GM18907 (cell line): ENCODE data around the gene TBC1D14.

Source experiments
- ATAC-seq: cut with Tn5 transposase; IDR thresholded peaks from one replicate; pipeline ENCODE4 v1.9.1; 2021; ENCODE audit warnings: mild to moderate bottlenecking, moderate library complexity; ENCODE audit not compliant: unreplicated experiment

TBC1D14 gene

DNA sequence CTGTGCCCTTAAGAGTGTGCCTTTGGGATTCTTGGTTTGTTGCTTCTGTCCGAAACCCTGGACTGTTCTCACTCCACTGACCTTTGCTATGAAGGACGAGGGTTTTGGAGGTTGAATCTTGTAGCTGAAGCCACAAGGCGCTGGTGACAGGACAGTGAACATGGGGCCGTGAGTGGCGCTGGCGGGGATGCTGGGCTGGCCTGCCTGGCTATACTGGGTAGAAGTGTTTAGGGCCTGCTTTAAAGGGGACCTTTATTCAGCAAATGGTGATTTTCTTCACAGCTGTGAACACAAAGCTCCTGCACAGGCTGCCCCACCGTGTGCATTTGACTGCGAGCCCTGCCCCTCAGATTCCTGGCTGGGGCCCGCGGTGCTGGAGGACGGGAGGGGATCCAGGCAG, 106.5 kb downstream of the TBC1D14 start:
- no peak for ATAC-seq

DNA sequence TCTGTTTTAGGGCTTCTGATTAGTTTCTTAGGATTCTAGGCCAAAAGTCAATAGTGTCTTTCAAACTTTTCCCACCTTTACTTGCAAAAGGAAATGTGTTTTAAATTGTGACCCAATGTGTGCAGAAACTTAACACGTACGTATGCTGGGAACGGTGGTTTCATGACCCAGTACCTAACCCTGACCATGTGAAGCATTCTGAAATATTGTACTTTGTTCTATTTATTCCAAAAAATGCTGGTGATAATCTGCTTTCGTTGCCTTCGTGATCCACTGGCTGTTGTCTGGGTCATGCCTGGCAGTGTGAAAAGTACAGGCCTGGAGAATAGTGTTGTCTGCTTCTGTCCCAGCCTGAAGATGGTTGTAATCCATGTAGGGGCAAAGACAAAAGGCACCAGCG, 106.9 kb downstream of the TBC1D14 start:
- no peak for ATAC-seq

- ATAC-seq = no peak
Observed at GRCh38 chr4:7017446-7018048, 107.9 kb downstream of the TBC1D14 start.

- no peak for ATAC-seq
Observed at GRCh38 chr4:7018281-7018680, 108.7 kb downstream of the TBC1D14 start.

DNA sequence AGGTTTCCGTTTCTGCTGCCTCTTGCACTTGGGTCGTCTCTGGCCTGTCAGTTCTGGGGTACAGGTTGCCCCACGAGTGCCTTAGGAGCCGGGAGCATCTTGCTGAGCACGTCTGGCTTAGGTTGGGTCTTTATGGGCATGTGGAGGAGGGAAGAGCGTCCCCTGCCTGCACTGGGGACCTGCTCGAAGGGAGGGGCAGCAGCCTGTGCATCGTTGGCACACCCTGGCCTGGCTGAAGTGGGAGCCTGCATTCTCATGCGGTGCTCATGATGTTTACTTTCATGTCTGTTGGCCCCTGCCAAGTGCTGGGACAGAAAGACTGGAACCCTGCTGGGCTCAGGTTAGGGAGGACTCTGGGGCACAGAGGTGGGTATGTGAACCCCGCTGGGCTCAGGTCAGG, 109.7 kb downstream of the TBC1D14 start:
- ATAC-seq = no peak

GRCh38 chr4:7020290-7020689, 110.7 kb downstream of the TBC1D14 start:
- no peak for ATAC-seq

DNA sequence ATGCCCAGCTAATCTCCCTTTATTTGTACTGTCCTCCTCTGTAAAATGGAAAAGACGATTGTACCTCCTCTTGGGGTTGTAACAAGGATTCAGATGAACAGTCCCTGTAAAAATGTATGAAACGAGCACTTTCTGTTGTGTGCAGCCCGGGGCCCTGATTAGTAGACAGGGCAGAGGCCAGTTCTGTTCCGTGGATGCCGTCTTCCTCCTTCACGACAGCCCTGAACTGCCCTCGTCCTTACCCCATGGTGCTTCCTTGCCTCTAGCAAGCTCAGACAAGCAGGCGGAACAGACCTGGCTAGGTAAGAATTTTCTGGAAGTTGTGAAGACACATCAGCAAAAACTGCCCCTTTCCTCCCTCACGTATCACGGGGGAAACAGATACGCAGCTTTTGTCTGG, 111.2 kb downstream of the TBC1D14 start:
- no peak for ATAC-seq

DNA sequence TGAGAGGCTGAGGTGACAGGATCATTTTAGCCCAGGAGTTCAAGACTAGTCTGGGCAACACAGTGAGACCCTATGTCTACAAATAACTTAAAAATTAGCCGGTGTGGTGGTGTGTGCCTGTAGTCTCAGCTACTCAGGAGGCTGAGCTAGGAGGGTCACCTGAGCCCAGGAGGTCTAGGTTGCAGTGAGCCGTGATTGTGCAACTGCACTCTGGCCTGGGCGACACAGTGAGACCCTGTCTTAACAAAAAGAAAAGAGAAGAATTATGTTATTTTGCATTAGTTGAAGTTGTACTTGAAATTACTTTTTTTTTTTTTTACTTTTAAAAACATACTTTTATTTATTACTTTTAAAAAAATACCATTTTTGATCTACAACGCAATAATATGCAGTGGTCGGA, 111.7 kb downstream of the TBC1D14 start:
- no peak for ATAC-seq

DNA sequence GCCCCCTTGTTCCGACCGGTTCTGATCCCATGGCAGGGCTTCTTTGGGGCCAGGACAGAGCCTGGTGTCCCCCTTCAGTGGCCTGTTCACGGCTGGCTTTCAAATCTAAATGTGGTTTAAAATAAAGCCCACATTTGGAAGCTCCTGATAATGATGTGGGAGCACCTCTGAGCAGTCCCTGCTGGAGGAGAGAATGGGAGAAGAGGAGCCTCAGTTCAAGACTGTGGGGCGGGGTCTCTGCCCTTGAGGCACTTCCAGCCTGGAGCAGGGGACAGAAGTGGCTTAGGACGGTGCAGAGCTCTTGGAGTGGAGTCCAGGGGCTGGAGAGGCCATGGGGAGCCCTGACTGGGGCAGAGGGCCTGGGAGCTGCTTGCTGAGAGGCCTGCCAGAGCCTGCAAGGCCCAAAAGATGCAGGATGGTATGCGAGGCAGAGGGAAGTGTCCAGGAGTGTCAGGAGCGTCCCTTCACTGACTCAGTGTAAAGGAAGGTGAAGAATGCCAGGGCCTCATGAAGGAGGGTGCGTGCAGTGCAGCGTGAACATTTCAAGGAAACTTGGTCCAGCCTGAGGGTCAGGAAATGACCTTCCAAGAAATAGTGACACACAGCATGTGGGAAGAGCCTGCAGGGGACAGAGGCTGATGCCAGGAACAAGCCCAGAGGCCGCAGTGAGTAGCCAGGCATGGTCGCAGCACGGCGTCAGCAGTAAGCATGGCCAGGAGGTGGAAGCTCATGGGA, 112.5 kb downstream of the TBC1D14 start:
- ATAC-seq = no peak

- ATAC-seq = no peak
Observed at GRCh38 chr4:7023486-7023885, 113.9 kb downstream of the TBC1D14 start.

DNA sequence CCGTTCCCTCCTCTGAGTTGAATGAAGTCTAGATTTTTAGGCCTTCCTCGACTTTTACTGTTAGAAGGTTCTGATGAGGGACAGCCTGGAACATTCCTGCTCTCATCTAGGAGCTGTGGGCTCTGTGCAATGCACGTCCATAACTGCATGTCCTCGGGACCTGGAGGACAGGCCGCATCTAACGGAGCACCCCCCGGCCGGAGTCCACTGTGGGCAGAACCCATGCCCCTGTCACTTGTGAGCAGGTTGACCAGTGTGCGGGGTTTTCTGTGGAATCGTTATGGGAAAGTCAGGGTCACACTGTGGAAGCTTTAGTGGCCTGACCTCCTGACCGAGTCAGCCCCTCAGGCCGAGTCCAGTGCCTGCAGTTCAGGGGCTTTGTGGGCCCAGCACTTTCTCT, 114.3 kb downstream of the TBC1D14 start:
- no peak for ATAC-seq

DNA sequence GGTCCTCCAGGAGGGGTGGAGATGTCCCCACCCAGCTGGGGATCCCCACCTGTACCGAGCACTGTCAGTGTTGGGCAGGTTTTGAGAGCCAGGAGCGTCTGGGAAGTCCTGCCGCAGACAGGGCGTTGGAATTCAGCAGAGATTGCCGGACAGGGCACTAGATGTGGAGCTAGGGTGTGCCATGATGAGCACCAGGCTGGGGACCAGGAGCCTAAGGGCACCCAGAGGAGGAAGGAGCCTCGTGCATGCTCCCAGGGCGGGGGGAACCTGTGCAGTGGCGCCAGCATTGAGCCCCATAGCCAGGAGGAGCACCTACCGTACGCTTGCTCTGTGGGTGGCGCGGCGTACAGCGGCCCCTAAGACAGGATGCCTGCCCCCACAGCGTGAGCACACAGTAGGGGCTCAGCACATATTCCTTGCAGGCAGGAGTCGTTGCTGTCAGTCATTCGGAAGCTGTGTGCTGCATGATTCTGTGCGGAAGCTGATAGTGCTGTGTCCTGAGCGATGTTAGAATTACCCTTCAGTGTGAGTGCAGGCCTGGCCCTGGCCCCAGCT, 114.8 kb downstream of the TBC1D14 start:
- no peak for ATAC-seq

DNA sequence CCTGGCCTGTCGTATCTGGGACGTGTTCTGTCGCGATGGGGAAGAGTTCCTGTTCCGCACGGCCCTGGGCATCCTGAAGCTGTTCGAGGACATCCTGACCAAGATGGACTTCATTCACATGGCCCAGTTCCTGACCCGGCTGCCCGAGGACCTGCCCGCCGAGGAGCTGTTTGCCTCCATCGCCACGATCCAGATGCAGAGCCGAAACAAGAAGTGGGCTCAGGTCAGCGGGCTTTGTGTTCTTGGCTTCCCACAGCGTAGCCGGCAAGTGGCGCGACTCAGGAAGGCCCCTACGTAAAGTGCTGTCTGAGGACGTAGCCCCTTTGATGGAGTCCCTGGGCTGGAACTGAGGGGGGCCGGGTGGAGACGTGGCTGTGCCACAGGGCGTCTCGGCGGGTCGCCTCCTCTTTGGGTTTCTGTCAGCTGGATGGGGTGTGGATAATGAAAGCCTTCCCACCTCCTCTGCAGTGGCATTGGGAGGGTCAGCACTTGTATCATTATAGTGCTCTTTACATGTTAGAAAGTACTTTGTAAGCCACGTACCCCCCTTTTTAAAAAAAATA, 115.5 kb downstream of the TBC1D14 start:
- no peak for ATAC-seq

GRCh38 chr4:7026107-7026506, 116.5 kb downstream of the TBC1D14 start:
- no peak for ATAC-seq

DNA sequence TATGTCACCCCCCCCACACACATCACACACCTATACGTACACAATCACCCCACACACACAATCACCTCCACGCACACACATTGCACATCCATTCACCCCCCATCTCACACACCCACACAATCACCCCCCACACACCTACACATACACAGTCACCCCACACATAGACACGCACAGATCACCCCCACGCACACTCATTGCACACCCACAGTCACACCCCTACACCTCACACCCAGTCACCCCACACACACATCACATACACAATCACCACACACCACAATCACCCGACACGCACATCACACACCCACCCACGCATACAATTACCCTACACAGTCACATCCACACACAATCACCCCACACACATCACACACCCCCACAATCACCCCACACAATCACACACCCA, 117.7 kb downstream of the TBC1D14 start:
- ATAC-seq = no peak

- ATAC-seq = no peak
Observed at GRCh38 chr4:7027913-7028312, 118.3 kb downstream of the TBC1D14 start.

- no peak for ATAC-seq
Observed at GRCh38 chr4:7029212-7029611, 119.6 kb downstream of the TBC1D14 start.

GRCh38 chr4:7029921-7030320, 120.3 kb downstream of the TBC1D14 start:
- no peak for ATAC-seq

- no peak for ATAC-seq
Observed at GRCh38 chr4:7030856-7031255, 121.2 kb downstream of the TBC1D14 start.

- ATAC-seq = no peak
Observed at GRCh38 chr4:7031558-7032449, 122.2 kb downstream of the TBC1D14 start.

DNA sequence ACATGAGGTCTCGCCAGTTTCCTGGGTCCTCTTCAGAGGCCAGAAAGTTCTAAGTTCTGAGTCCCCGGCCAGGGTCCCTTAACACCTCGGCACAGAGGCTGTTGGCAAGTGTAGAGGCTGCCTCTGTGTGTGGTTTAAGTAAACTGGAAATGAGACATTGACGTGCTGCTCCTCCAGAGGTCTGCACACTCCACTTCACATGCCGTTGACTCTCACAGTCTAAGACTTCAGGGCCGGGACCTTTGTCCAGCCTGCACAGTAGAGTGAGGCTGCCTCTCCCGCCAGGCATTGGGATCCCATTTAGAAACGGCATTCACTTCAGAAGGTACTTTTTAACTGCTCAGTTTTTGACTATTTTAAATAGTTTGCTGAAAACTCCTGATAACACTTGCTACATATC, 123.0 kb downstream of the TBC1D14 start:
- no peak for ATAC-seq
